ENCODE measurements around the gene TMEM187.

- TF ChIP-seq CTCF (conservative IDR thresholded peaks at IDR 0.05; ENCODE audit: low read length) (no peak), EZH2phosphoT487 (IDR thresholded peaks at IDR 0.05; ENCODE audit: borderline replicate concordance, low read depth, low read length) (no peak)
Measured at GRCh38 chrX:154019633-154020528, 47.3 kb downstream of the TMEM187 start, which contains the start of gene IRAK1.
